ENCODE results near the gene TEX26.

The TEX26 gene

DNA sequence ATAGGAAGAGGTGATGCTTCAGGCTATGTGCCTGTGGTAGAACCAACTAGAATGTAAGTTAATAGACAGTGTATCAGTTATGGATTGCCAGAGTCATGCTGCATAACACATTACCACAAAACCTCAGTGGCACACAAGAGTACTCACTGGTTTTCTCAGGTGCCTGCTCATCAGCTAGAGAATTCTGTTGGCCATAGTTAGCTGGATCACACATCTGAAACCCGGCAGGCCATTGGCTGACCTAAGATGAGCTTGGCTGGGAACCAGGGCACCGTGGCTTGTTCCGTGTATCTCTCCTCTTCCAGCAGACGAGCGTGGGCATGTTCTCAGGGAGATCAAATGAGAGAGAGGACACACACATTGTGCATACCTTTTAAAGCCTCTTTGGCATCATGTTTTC lies 76.7 kb downstream of the TEX26 start:
- no peak for DNase-seq (ENCODE audit: low read depth in 2 of 2)
- H3K4me3 ChIP-seq (replicated peaks in 1 of 2; ENCODE audit: low read depth in 2 of 2, low read length in 2 of 2) = no peak overlapping the region
- TF ChIP-seq, protein P1, sequence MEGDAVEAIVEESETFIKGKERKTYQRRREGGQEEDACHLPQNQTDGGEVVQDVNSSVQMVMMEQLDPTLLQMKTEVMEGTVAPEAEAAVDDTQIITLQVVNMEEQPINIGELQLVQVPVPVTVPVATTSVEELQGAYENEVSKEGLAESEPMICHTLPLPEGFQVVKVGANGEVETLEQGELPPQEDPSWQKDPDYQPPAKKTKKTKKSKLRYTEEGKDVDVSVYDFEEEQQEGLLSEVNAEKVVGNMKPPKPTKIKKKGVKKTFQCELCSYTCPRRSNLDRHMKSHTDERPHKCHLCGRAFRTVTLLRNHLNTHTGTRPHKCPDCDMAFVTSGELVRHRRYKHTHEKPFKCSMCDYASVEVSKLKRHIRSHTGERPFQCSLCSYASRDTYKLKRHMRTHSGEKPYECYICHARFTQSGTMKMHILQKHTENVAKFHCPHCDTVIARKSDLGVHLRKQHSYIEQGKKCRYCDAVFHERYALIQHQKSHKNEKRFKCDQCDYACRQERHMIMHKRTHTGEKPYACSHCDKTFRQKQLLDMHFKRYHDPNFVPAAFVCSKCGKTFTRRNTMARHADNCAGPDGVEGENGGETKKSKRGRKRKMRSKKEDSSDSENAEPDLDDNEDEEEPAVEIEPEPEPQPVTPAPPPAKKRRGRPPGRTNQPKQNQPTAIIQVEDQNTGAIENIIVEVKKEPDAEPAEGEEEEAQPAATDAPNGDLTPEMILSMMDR (IDR thresholded peaks at IDR 0.05; ENCODE audit: low read depth, low read length) = no peak

DNA sequence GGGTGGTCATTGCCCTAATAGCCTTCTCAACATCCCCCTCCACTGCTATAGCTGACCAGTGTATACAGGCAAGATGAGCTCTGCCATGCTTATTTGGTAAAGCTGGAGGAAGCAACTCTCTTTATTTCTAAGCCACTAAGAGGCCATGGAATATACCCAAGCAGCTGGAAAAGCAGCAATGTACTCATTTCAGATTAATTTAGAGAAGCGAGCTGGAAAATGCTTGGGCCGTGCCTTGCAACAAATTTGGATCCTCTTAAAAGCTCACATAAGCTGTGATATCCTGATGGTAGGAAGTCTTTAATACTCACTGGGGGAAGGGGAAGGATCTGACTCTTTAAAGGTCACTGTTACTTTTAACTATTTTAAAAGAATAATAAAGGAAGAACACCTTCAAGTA lies 77.8 kb downstream of the TEX26 start:
- no peak for DNase-seq (ENCODE audit: low read depth in 2 of 2)
- H3K4me3 ChIP-seq (replicated peaks in 1 of 2; ENCODE audit: low read depth in 2 of 2, low read length in 2 of 2) = no peak overlapping the region
- TF ChIP-seq, protein P1 (IDR thresholded peaks at IDR 0.05; ENCODE audit: low read depth, low read length) = no peak

DNA sequence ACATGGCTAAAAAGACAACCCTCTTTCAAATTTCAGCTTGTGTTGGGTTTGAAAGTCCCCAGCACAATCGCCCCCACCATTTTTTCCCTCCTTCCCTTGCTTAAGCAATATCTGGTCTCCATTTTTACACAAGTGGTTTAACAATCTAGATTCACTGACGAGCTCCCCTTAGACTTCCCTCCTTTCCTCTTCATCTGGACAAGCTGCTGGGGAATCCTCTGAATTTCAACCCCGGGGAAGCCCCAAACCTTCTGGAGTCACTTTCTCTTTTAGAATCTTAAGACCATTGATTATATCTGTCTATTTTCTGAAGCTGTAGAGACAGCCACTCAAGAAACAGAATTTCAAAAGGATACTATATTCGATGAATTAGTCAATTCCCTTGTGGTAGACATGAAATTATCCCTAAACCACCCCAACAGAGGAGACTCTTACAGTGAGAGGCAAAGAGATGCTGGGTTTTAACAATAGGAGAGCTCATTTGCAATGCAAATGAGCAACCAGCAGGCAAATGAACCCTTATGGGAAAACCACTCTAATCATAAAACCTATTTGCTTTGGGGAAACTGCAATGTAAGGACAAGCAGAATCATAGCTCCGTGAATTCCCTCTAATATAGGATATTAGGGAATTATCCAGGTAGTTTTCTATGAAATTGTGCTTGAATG lies 78.9 kb downstream of the TEX26 start:
- TF ChIP-seq, protein P1 (IDR thresholded peaks at IDR 0.05; ENCODE audit: low read depth, low read length) = no peak

DNA sequence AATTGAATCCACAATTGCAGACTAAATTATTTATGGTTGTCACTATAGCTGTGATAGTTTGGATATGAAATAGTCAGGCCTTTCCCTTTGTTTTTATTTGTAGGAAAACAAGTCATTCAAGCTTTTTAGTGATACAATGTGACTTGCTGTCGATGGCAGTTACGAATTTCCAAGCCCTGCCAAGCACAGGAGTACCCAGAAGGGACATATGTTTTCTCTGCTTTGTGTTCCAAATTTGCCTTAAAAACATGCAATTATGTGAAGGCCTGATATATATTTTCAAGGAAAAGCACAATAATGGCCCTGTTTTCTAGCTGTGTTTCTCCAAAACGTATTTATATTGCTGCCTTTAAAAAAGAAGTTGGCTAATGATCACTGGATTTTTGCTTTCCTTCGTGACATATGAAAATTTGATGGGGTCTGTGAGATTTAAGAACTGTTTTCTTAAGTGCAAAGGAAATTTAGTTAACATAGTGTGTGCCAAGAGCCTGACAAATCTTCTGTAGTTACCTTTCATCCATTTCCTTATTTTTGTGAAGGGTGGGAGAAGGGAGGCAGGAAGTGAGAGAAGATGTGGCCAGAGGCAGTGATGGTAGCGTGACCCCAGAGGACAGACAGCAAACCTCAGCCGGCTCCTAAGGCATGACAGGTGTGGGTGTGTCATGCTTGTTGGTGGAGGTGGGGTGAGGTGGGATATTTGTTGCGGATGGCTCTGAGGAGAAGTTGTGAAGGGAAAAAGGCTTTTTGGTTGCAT lies 79.6 kb downstream of the TEX26 start:
- no peak overlapping the region for H3K4me3 ChIP-seq (replicated peaks in 1 of 2; ENCODE audit: low read depth in 2 of 2, low read length in 2 of 2)
- no peak for DNase-seq (ENCODE audit: low read depth in 2 of 2)
- TF ChIP-seq, protein P1 (IDR thresholded peaks at IDR 0.05; ENCODE audit: low read depth, low read length) = no peak

More for the DNA sequence above, 78.9 kb downstream of the TEX26 start:
- no peak overlapping the region for H3K4me3 ChIP-seq (replicated peaks in 1 of 2; ENCODE audit: low read depth in 2 of 2, low read length in 2 of 2)
- DNase-seq (ENCODE audit: low read depth in 2 of 2) = no peak

DNA sequence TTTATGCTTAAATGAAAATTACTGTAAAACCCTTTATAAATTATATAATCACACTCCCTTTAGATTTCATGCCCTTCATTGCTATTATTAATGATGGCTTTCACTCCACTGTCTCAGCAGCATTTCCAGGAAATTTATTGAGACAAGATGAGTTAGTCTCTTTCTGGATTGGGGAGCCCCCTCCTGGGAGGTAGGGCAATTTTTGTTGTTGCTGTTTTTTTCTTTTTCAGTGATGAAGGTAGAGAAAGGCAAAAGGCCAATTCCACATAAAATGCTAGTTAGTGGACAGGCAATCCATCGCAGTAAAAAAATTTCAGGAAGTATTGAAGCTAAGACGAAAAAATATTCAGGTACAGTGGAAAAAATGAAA lies 80.2 kb downstream of the TEX26 start:
- peak; percentile 55 to 57 for DNase-seq (ENCODE audit: low read depth in 2 of 2)
- H3K4me3 ChIP-seq (replicated peaks in 1 of 2; ENCODE audit: low read depth in 2 of 2, low read length in 2 of 2) = no peak overlapping the region
- TF ChIP-seq, protein P1 (IDR thresholded peaks at IDR 0.05; ENCODE audit: low read depth, low read length) = peak; percentile 54

DNA sequence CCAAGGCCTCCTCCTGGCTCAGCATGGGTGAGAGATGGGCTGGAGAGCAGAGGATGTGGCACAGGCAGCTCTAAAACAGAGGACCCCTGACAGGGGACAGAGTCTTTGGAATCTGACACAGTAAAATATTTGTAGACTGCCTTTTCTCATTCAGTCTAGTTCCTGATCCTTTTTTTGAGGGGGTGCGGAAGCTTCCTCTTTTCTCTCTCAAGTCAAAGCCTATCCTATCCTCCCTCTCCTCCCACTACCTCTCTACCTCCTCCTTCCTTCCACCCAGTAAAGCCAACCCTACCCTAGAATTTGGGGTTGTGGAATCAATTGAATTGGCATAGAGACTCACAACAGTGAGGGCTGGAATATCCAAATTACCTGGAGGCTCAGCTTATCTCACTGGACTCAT lies 82.0 kb downstream of the TEX26 start:
- H3K4me3 ChIP-seq (replicated peaks in 1 of 2; ENCODE audit: low read depth in 2 of 2, low read length in 2 of 2) = no peak overlapping the region
- no peak for DNase-seq (ENCODE audit: low read depth in 2 of 2)
- TF ChIP-seq, protein P1 (IDR thresholded peaks at IDR 0.05; ENCODE audit: low read depth, low read length) = no peak

Measured in cardiac fibroblast (primary cell).